H1 (cell line): ENCODE measurements around the gene IDUA. TPM values are rescaled to one million over a fixed set of nuclear protein-coding genes. Genes with fewer than 3 reads are reported as not detected.

Experiments
- CTCF ChIA-PET: fragments of 300-600 bp; sonication (Branson Sonifier 250); formaldehyde crosslinking; loops from one replicate; lab custom pipeline; 2021; ENCODE audit not compliant: partially characterized antibody; lab: Charles Lee
- POLR2A ChIA-PET: fragments of 300-600 bp; sonication (Branson Sonifier 250); formaldehyde crosslinking; loops from one replicate; lab custom pipeline; 2021; ENCODE audit warnings: inconsistent platforms; ENCODE audit not compliant: partially characterized antibody; lab: Charles Lee
- DNase-seq, 2 experiments: peaks; one replicate each; pipeline versions ENCODE4 v3.0.0 to v3.0.0-alpha.2; 2010 to 2022; ENCODE audit warnings: low spot score in 2 of 2, low read depth in 1 of 2, mixed read lengths in 1 of 2
- FAIRE-seq: peaks from 2 replicates; lab custom pipeline; 2011; peaks lifted over from hg19 to GRCh38; lab: Jason Lieb, UNC
- H2AFZ ChIP-seq: 2 replicates; pipeline ENCODE4 v1.8.1; 2012; ENCODE audit warnings: low read length, inconsistent platforms
- H2AK5ac ChIP-seq: 2 replicates; pipeline ENCODE4 v1.6.1; 2013; ENCODE audit warnings: low read depth, low read length
- H2BK120ac ChIP-seq: replicated peaks from 2 replicates; pipeline ENCODE3; 2013; ENCODE audit warnings: low read depth, low read length, inconsistent platforms
- H2BK12ac ChIP-seq: 2 replicates; pipeline ENCODE4 v1.6.1; 2013; ENCODE audit warnings: low read depth, low read length
- H2BK15ac ChIP-seq: 2 replicates; pipeline ENCODE4 v1.6.1; 2013; ENCODE audit warnings: low read length
- H2BK20ac ChIP-seq: 2 replicates; pipeline ENCODE4 v1.6.1; 2013; ENCODE audit warnings: low read length
- H2BK5ac ChIP-seq: 2 replicates; pipeline ENCODE4 v1.6.1; 2013; ENCODE audit warnings: low read depth, low read length
- H3K14ac ChIP-seq: 2 replicates; pipeline ENCODE4 v1.6.1; 2013; ENCODE audit warnings: inconsistent platforms; ENCODE audit not compliant: insufficient read length
- H3K18ac ChIP-seq: 2 replicates; pipeline ENCODE4 v1.6.1; 2013; ENCODE audit warnings: low read length; ENCODE audit errors: extremely low read depth
- H3K23ac ChIP-seq: 2 replicates; pipeline ENCODE4 v1.6.1; 2013; ENCODE audit warnings: inconsistent platforms; ENCODE audit not compliant: insufficient read length
- H3K23me2 ChIP-seq: 2 replicates; pipeline ENCODE4 v1.6.1; 2013; ENCODE audit warnings: low read depth, low read length
- H3K27ac ChIP-seq: 2 replicates; pipeline ENCODE4 v1.6.1; 2011; ENCODE audit warnings: low read depth, low read length, inconsistent platforms
- H3K27me3 ChIP-seq, 4 experiments: replicated peaks in 1 of 4; 1 replicate in 1 of 4; 2 replicates in 3 of 4; pipeline versions ENCODE4 v1.6.1 to v1.8.1; 2011 to 2013; ENCODE audit warnings: low read length in 3 of 4, mild to moderate bottlenecking in 3 of 4, inconsistent platforms in 2 of 4, mixed read lengths in 2 of 4, moderate library complexity in 1 of 4; ENCODE audit not compliant: control insufficient read depth in 3 of 4, insufficient read depth in 3 of 4; ENCODE audit errors: extremely low read depth in 1 of 4
- H3K36me3 ChIP-seq, 4 experiments: 2 replicates each; pipeline versions ENCODE4 v1.6.1 to v1.8.1; 2011 to 2013; ENCODE audit warnings: mild to moderate bottlenecking in 4 of 4, low read length in 3 of 4, moderate library complexity in 2 of 4, control low read depth in 1 of 4, inconsistent platforms in 1 of 4; ENCODE audit not compliant: insufficient read depth in 4 of 4, control insufficient read depth in 2 of 4
- H3K4ac ChIP-seq: replicated peaks from 2 replicates; pipeline ENCODE3; 2013; ENCODE audit warnings: low read length, low read depth, mixed read lengths, inconsistent platforms; ENCODE audit not compliant: insufficient read length
- H3K4me1 ChIP-seq, 4 experiments: replicated peaks in 1 of 4; 1 replicate in 1 of 4; 2 replicates in 3 of 4; pipeline versions ENCODE4 v1.6.1 to v1.8.1; 2011 to 2013; ENCODE audit warnings: low read length in 3 of 4, inconsistent platforms in 2 of 4, mixed read lengths in 1 of 4; ENCODE audit not compliant: insufficient read depth in 4 of 4, control insufficient read depth in 3 of 4
- H3K4me2 ChIP-seq, 2 experiments: 2 replicates each; pipeline versions ENCODE4 v1.6.1 to v1.8.1; 2011 to 2013; ENCODE audit warnings: low read depth in 2 of 2, low read length in 2 of 2, control low read depth in 1 of 2, inconsistent platforms in 1 of 2, mild to moderate bottlenecking in 1 of 2; ENCODE audit not compliant: insufficient read depth in 1 of 2
- H3K4me3 ChIP-seq, 4 experiments: fragments of 200-600, 300-600 bp in 1 of 4; sonication (generic), shearing (Covaris generic), sonication (Bioruptor Twin) in 1 of 4; 2 replicates each; pipeline versions ENCODE4 v1.5.1 to v1.8.1; 2011 to 2016; ENCODE audit warnings: low read length in 4 of 4, low read depth in 3 of 4, control low read depth in 2 of 4, inconsistent platforms in 2 of 4, mild to moderate bottlenecking in 2 of 4, mixed read lengths in 1 of 4, moderate library complexity in 1 of 4; ENCODE audit not compliant: insufficient read depth in 2 of 4; ENCODE audit errors: extremely low read depth in 1 of 4
- H3K56ac ChIP-seq: replicated peaks from 2 replicates; pipeline ENCODE3; 2013; ENCODE audit warnings: low read depth, mild to moderate bottlenecking, mixed read lengths, low read length, inconsistent platforms; ENCODE audit not compliant: insufficient read length
- H3K79me1 ChIP-seq: 2 replicates; pipeline ENCODE4 v1.6.1; 2013; ENCODE audit warnings: low read depth, low read length, control low read depth
- H3K79me2 ChIP-seq, 2 experiments: 2 replicates each; pipeline versions ENCODE4 v1.6.1 to v1.8.1; 2012 to 2013; ENCODE audit warnings: low read length in 2 of 2, mild to moderate bottlenecking in 2 of 2, inconsistent platforms in 1 of 2; ENCODE audit not compliant: insufficient read depth in 2 of 2, control insufficient read depth in 1 of 2
- H3K9ac ChIP-seq, 4 experiments: replicated peaks in 1 of 4; 1 replicate in 1 of 4; 2 replicates in 3 of 4; pipeline versions ENCODE4 v1.6.1 to v1.8.1; 2011 to 2013; ENCODE audit warnings: low read depth in 3 of 4, low read length in 3 of 4, control low read depth in 2 of 4, mild to moderate bottlenecking in 2 of 4, moderate library complexity in 2 of 4, inconsistent platforms in 1 of 4; ENCODE audit errors: extremely low read depth in 1 of 4
- H3K9me3 ChIP-seq, 2 experiments: 2 replicates each; pipeline versions ENCODE4 v1.6.1 to v1.8.1; 2012 to 2013; ENCODE audit warnings: mild to moderate bottlenecking in 2 of 2, moderate library complexity in 2 of 2, control low read depth in 1 of 2, inconsistent platforms in 1 of 2, low read depth in 1 of 2, low read length in 1 of 2, mixed read lengths in 1 of 2; ENCODE audit not compliant: insufficient read depth in 2 of 2
- H4K20me1 ChIP-seq, 2 experiments: replicated peaks in 1 of 2; 2 replicates each; pipeline versions ENCODE3 to v1.8.1; 2011 to 2013; ENCODE audit warnings: inconsistent platforms in 2 of 2, low read length in 2 of 2, mild to moderate bottlenecking in 1 of 2; ENCODE audit not compliant: insufficient read depth in 2 of 2, control insufficient read depth in 1 of 2
- H4K5ac ChIP-seq: 2 replicates; pipeline ENCODE4 v1.6.1; 2013; ENCODE audit warnings: low read length, low read depth, mixed read lengths, inconsistent platforms; ENCODE audit not compliant: insufficient read length
- H4K8ac ChIP-seq: 2 replicates; pipeline ENCODE4 v1.8.0; 2013; ENCODE audit warnings: mild to moderate bottlenecking, moderate library complexity, low read length, inconsistent platforms; ENCODE audit not compliant: insufficient read depth; ENCODE audit errors: extremely low read depth
- H4K91ac ChIP-seq: replicated peaks from 2 replicates; pipeline ENCODE3; 2013; ENCODE audit warnings: low read length, mixed read lengths, inconsistent platforms; ENCODE audit not compliant: insufficient read length
- CTBP2 ChIP-seq: IDR thresholded peaks from 2 replicates; pipeline ENCODE4 v1.7.0; 2011; ENCODE audit warnings: borderline replicate concordance, mild to moderate bottlenecking, moderate library complexity, mixed read lengths, low read length; ENCODE audit not compliant: insufficient read depth, insufficient read length
- CTCF ChIP-seq, 3 experiments: IDR thresholded peaks; 1 replicate in 2 of 3; 2 replicates in 1 of 3; pipeline versions ENCODE4 v1.5.1 to v1.6.1; 2011; ENCODE audit warnings: low read length in 3 of 3, mild to moderate bottlenecking in 3 of 3, inconsistent platforms in 2 of 3, low read depth in 1 of 3, moderate library complexity in 1 of 3; ENCODE audit not compliant: insufficient read depth in 1 of 3; ENCODE audit errors: control extremely low read depth in 1 of 3
- EGR1 ChIP-seq: IDR thresholded peaks from 2 replicates; pipeline ENCODE4 v1.6.1; 2011; ENCODE audit warnings: low read depth, low read length, borderline replicate concordance
- RAD21 ChIP-seq, 2 experiments: IDR thresholded peaks in 1 of 2; conservative IDR thresholded peaks in 1 of 2; 2 replicates each; pipeline ENCODE4 v1.6.1; 2011; ENCODE audit warnings: low read depth in 2 of 2, low read length in 2 of 2, improper control_type of control experiment in 1 of 2, inconsistent platforms in 1 of 2, mild to moderate bottlenecking in 1 of 2, moderate library complexity in 1 of 2
- WGBS, 2 experiments: shearing (Covaris generic) in 1 of 2; methylation state at CpG; one replicate each; pipeline versions ENCODE4 v1.1.6 to v1.1.7; 2013 to 2015; ENCODE audit warnings: low lambda C conversion rate in 2 of 2, mixed read lengths in 2 of 2, inconsistent platforms in 1 of 2, low coverage in 1 of 2, missing lambda C conversion rate in 1 of 2; ENCODE audit not compliant: insufficient replicate concordance in 2 of 2, insufficient coverage in 1 of 2, insufficient read length in 1 of 2; ENCODE audit errors: extremely low coverage in 1 of 2, missing lambda C conversion rate in 1 of 2; 5-methylcytosine and 5-hydroxymethylcytosine counted together
- polyA plus RNA-seq, 7 experiments: library from polyadenylated mRNA; depleted of rRNA in 3 of 7; stranded (reverse) in 5 of 7; unstranded in 2 of 7; fragments of >200 nt in 5 of 7; fragments of 200-250 nt in 2 of 7; gene quantifications; 1 replicate in 5 of 7; 2 replicates in 1 of 7; 4 replicates in 1 of 7; pipeline versions ENCODE4 v1.2.1 to v1.2.3, GENCODE V29; 2011 to 2013; ENCODE audit warnings: missing spikeins in 2 of 7, mixed read lengths in 2 of 7
- total RNA-seq: library from RNA; stranded (reverse); fragmentation: NEBNext Ultra II Directional; extraction: Animal tissue kit (Norgen Biotek cat#: 25700); gene quantifications from 2 replicates; pipeline ENCODE4 v1.2.1, GENCODE V29; 2021

The IDUA gene
- total and polyA plus RNA-seq, 2 of the 8 experiments (the other 6 are each of a cell fraction or from before 2014, with no cell fraction given) = 2.8 to 4.8 TPM

DNA sequence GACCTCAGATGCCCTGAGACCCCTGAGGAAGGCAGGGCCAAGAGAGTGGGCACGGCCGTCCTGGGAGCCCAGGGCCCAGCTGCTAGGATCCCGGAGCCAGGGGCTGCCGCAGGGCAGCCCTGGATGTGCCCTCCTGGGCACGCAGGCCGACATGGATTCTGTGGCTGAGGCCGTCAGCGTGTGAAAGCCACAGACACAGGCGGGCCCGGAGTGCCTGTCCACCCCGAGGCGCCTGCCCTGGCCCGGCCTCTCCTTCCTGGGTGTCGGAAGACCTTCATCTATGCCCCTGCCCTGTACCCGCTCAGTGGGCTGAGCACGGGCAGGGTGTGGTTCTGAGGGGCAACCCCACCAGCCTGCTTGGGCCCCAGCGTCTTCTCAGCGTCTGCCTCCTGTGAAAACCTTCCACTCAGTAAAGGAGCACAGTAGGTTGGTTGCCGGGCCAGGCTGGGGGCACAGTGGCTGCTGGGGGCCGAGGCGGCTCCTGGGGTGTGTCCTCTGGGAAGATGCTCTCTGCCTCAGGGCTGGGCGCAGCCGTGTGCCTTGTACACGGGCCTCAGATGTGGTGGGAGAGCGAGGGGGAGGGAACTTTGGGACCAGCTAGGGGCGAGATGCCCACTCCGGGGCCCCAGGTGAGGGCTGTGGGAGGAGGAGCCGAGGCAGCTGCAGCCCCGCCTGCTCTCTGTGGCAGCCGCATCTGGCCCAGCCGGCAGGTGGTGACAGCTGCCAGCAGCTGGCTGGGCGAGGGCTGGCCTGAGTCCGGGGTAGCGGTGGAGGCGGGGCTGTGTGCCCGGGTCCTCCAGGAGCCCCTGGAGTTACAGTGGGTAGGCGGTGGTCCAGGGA is 45.3 kb downstream of the IDUA start:
- no peak for FAIRE-seq
- no peak overlapping the region for H4K5ac ChIP-seq
- no peak overlapping the region for H2AK5ac ChIP-seq
- H3K23ac ChIP-seq = no peak overlapping the region
- no peak for DNase-seq
- H3K4me1 ChIP-seq = peaks cover 0 to 8% (median 0%) of the 10 kb centered on the region in 4 experiments; a peak in 2 of 7 replicates
- ChIA-PET CTCF (no interaction called here), POLR2A (interaction anchor here (0.7 to 2.3 kb wide), 2 partner anchors 15 to 73 kb away, joined by 4 to 7 read pairs; no protein-coding TSS in a partner anchor)
- TF ChIP-seq CTBP2 (no peak), RAD21 (IDR thresholded peaks at IDR 0.05 in 1 of 2, conservative IDR thresholded peaks at IDR 0.05 in 1 of 2; ENCODE audit: low read depth in 2 of 2, low read length in 2 of 2) (peak in 1 of 2 experiments; percentile 39; a peak in 2 of 4 replicates), EGR1 (no peak), CTCF (IDR thresholded peaks at IDR 0.05; ENCODE audit: control extremely low read depth in 1 of 3, insufficient read depth in 1 of 3, low read depth in 1 of 3, low read length in 3 of 3) (peak in 1 of 3 experiments; percentile 20; a peak in 1 of 4 replicates)
- H3K18ac ChIP-seq = no peak overlapping the region
- H2BK20ac ChIP-seq = no peak overlapping the region
- no peak overlapping the region for H4K91ac ChIP-seq
- H3K9ac ChIP-seq = no peak overlapping the region
- H4K8ac ChIP-seq = peak overlapping the region; percentile 85
- no peaks in the 10 kb centered on the region for H3K23me2 ChIP-seq
- H2AFZ ChIP-seq = no peak overlapping the region
- no peaks in the 10 kb centered on the region for H3K79me1 ChIP-seq
- no peaks in the 10 kb centered on the region for H3K9me3 ChIP-seq
- no peaks in the 10 kb centered on the region for H3K36me3 ChIP-seq
- H2BK5ac ChIP-seq = no peak overlapping the region
- H3K79me2 ChIP-seq = no peaks in the 10 kb centered on the region
- WGBS, 2 experiments = 87% methylated on average over 27 of the region's 37 CpGs; no CpG with 5 or more reads in 1 of the 2 experiments
- no peak overlapping the region for H3K4me3 ChIP-seq
- H3K4me2 ChIP-seq = no peak overlapping the region
- H2BK120ac ChIP-seq = no peak overlapping the region
- H3K4ac ChIP-seq = no peak overlapping the region
- H2BK15ac ChIP-seq = no peak overlapping the region
- no peak overlapping the region for H3K56ac ChIP-seq
- H4K20me1 ChIP-seq = peaks cover 0 to 2% of the 10 kb centered on the region in 2 experiments
- no peak overlapping the region for H2BK12ac ChIP-seq
- H3K27me3 ChIP-seq = no peaks in the 10 kb centered on the region
- no peak overlapping the region for H3K14ac ChIP-seq
- no peak overlapping the region for H3K27ac ChIP-seq
